Tibial nerve (tissue), 4 donors: ENCODE results near the gene MYO3B.

Experiments
- EP300 ChIP-seq, 2 donors: sonication (generic); formaldehyde crosslinking; IDR thresholded peaks; one replicate each; pipeline ENCODE4 v1.6.1; 2017; ENCODE audit warnings: antibody characterized with exemption in 2 of 2, mild to moderate bottlenecking in 1 of 2
- TF ChIP-seq, protein P1 (sequence below), 5 experiments: fragments of 200-600 bp in 3 of 5; fragments of 450-650 bp in 2 of 5; sonication (generic) in 3 of 5; IDR thresholded peaks; one replicate each; pipeline ENCODE4 v1.5.1; 2016 to 2019; ENCODE audit warnings: antibody characterized with exemption in 5 of 5, mild to moderate bottlenecking in 3 of 5, moderate library complexity in 2 of 5

DNA sequence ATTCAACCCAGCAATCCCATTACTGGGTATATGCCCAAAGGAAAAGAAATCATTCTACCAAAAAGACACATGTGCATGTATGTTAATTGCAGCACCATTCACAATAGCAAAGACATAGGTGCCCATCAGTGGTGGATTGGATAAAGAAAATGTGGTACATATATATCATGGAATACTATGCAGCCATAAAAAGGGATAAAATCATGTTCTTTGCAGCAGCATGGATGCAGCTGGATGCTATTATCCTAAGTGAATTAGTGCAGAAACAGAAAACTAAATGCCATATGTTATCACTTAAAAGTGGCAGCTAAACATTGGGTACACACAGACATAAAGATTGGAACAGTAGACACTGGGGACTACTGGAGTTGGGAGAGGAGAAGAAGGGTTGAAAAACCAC, 82.2 kb downstream of the MYO3B start:
- TF ChIP-seq, protein P1, sequence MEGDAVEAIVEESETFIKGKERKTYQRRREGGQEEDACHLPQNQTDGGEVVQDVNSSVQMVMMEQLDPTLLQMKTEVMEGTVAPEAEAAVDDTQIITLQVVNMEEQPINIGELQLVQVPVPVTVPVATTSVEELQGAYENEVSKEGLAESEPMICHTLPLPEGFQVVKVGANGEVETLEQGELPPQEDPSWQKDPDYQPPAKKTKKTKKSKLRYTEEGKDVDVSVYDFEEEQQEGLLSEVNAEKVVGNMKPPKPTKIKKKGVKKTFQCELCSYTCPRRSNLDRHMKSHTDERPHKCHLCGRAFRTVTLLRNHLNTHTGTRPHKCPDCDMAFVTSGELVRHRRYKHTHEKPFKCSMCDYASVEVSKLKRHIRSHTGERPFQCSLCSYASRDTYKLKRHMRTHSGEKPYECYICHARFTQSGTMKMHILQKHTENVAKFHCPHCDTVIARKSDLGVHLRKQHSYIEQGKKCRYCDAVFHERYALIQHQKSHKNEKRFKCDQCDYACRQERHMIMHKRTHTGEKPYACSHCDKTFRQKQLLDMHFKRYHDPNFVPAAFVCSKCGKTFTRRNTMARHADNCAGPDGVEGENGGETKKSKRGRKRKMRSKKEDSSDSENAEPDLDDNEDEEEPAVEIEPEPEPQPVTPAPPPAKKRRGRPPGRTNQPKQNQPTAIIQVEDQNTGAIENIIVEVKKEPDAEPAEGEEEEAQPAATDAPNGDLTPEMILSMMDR (IDR thresholded peaks at IDR 0.05): no peak
- TF ChIP-seq EP300 (IDR thresholded peaks at IDR 0.05): no peak
